ENCODE results near the gene EGFR. TPM values are rescaled to one million over a fixed set of nuclear protein-coding genes. Genes with fewer than 3 reads are reported as not detected.

Gene EGFR
- total RNA-seq, 1 donor from 2014 or later = 12.8 TPM

DNA sequence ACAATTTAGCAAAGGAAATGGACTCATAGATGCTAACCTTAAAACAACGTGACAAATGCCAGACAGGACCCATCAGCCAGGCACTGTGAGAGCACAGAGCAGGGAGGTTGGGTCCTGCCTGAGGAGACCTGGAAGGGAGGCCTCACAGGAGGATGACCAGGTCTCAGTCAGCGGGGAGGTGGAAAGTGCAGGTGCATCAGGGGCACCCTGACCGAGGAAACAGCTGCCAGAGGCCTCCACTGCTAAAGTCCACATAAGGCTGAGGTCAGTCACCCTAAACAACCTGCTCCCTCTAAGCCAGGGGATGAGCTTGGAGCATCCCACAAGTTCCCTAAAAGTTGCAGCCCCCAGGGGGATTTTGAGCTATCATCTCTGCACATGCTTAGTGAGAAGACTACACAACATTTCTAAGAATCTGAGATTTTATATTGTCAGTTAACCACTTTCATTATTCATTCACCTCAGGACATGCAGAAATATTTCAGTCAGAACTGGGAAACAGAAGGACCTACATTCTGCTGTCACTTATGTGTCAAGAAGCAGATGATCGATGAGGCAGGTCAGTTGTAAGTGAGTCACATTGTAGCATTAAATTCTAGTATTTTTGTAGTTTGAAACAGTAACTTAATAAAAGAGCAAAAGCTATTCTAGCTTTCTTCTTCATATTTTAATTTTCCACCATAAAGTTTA lies 188.8 kb downstream of the EGFR start:
- no peak for DNase-seq
- no peaks in the 10 kb centered on the region for H3K36me3 Mint-ChIP-seq (ENCODE audit: unreplicated experiment)
- no peaks in the 10 kb centered on the region for H3K9me3 Mint-ChIP-seq (ENCODE audit: unreplicated experiment)
- no peaks in the 10 kb centered on the region for H3K27me3 Mint-ChIP-seq (ENCODE audit: unreplicated experiment)
- no peak overlapping the region for H3K27ac Mint-ChIP-seq (ENCODE audit: unreplicated experiment)
- no peak overlapping the region for H3K4me3 Mint-ChIP-seq (ENCODE audit: unreplicated experiment)
- TF ChIP-seq, protein P1, sequence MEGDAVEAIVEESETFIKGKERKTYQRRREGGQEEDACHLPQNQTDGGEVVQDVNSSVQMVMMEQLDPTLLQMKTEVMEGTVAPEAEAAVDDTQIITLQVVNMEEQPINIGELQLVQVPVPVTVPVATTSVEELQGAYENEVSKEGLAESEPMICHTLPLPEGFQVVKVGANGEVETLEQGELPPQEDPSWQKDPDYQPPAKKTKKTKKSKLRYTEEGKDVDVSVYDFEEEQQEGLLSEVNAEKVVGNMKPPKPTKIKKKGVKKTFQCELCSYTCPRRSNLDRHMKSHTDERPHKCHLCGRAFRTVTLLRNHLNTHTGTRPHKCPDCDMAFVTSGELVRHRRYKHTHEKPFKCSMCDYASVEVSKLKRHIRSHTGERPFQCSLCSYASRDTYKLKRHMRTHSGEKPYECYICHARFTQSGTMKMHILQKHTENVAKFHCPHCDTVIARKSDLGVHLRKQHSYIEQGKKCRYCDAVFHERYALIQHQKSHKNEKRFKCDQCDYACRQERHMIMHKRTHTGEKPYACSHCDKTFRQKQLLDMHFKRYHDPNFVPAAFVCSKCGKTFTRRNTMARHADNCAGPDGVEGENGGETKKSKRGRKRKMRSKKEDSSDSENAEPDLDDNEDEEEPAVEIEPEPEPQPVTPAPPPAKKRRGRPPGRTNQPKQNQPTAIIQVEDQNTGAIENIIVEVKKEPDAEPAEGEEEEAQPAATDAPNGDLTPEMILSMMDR (IDR thresholded peaks at IDR 0.05; ENCODE audit: partially characterized antibody, unreplicated experiment) = no peak
- no peaks in the 10 kb centered on the region for H3K4me1 Mint-ChIP-seq (ENCODE audit: low read depth, unreplicated experiment)

DNA sequence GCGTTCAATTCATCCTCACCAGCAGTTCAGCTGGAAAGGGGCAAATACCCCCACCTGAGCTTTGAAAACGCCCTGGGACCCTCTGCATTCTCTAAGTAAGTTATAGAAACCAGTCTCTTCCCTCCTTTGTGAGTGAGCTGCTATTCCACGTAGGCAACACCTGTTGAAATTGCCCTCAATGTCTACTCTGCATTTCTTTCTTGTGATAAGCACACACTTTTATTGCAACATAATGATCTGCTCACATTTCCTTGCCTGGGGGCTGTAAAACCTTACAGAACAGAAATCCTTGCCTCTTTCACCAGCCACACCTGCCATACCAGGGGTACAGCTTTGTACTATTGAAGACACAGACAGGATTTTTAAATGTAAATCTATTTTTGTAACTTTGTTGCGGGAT lies 190.5 kb downstream of the EGFR start:
- Mint-ChIP-seq H3K27ac (ENCODE audit: unreplicated experiment) (no peak overlapping the region), H3K9me3 (ENCODE audit: unreplicated experiment) (no peaks in the 10 kb centered on the region), H3K36me3 (ENCODE audit: unreplicated experiment) (no peaks in the 10 kb centered on the region), H3K4me3 (ENCODE audit: unreplicated experiment) (no peak overlapping the region), H3K27me3 (ENCODE audit: unreplicated experiment) (no peaks in the 10 kb centered on the region), H3K4me1 (ENCODE audit: low read depth, unreplicated experiment) (no peaks in the 10 kb centered on the region)
- TF ChIP-seq, protein P1 (IDR thresholded peaks at IDR 0.05; ENCODE audit: partially characterized antibody, unreplicated experiment) = no peak
- no peak for DNase-seq

DNA sequence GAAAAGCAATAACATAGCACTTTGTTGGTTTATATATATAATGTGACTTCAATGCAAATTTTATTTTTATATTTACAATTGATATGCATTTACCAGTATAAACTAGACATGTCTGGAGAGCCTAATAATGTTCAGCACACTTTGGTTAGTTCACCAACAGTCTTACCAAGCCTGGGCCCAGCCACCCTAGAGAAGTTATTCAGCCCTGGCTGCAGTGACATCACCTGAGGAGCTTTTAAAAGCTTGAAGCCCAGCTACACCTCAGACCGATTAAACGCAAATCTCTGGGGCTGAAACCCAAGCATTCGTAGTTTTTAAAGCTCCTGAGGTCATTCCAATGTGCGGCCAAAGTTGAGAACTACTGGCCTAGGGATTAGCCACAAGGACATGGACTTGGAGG lies 191.4 kb downstream of the EGFR start:
- H3K36me3 Mint-ChIP-seq (ENCODE audit: unreplicated experiment) = no peaks in the 10 kb centered on the region
- H3K4me1 Mint-ChIP-seq (ENCODE audit: low read depth, unreplicated experiment) = no peaks in the 10 kb centered on the region
- H3K4me3 Mint-ChIP-seq (ENCODE audit: unreplicated experiment) = no peak overlapping the region
- H3K27ac Mint-ChIP-seq (ENCODE audit: unreplicated experiment) = no peak overlapping the region
- H3K9me3 Mint-ChIP-seq (ENCODE audit: unreplicated experiment) = peaks cover 3% of the 10 kb centered on the region
- DNase-seq = no peak
- no peaks in the 10 kb centered on the region for H3K27me3 Mint-ChIP-seq (ENCODE audit: unreplicated experiment)
- TF ChIP-seq, protein P1 (IDR thresholded peaks at IDR 0.05; ENCODE audit: partially characterized antibody, unreplicated experiment) = no peak

- TF ChIP-seq, protein P1 (IDR thresholded peaks at IDR 0.05; ENCODE audit: partially characterized antibody, unreplicated experiment) = no peak
- Mint-ChIP-seq H3K27ac (ENCODE audit: unreplicated experiment) (no peak overlapping the region), H3K36me3 (ENCODE audit: unreplicated experiment) (no peaks in the 10 kb centered on the region), H3K9me3 (ENCODE audit: unreplicated experiment) (peaks cover 3% of the 10 kb centered on the region), H3K4me1 (ENCODE audit: low read depth, unreplicated experiment) (no peaks in the 10 kb centered on the region), H3K27me3 (ENCODE audit: unreplicated experiment) (no peaks in the 10 kb centered on the region), H3K4me3 (ENCODE audit: unreplicated experiment) (no peak overlapping the region)
- no peak for DNase-seq
Observed at GRCh38 chr7:55210716-55211115, 191.9 kb downstream of the EGFR start.

- Mint-ChIP-seq H3K9me3 (ENCODE audit: unreplicated experiment) (peaks cover 3% of the 10 kb centered on the region), H3K4me3 (ENCODE audit: unreplicated experiment) (no peak overlapping the region), H3K27me3 (ENCODE audit: unreplicated experiment) (no peaks in the 10 kb centered on the region), H3K4me1 (ENCODE audit: low read depth, unreplicated experiment) (no peaks in the 10 kb centered on the region), H3K27ac (ENCODE audit: unreplicated experiment) (no peak overlapping the region), H3K36me3 (ENCODE audit: unreplicated experiment) (no peaks in the 10 kb centered on the region)
- DNase-seq = no peak
- TF ChIP-seq, protein P1 (IDR thresholded peaks at IDR 0.05; ENCODE audit: partially characterized antibody, unreplicated experiment) = no peak
Observed at GRCh38 chr7:55211726-55212125, 192.9 kb downstream of the EGFR start.
